ENCODE measurements around the gene ANKRD10.

- TF ChIP-seq CTCF (IDR thresholded peaks at IDR 0.05) = no peak
- no peak for TF ChIP-seq POLR2A (IDR thresholded peaks at IDR 0.05)
Observed at GRCh38 chr13:110944968-110945927, 30.4 kb upstream of the ANKRD10 start.

Data from heart left ventricle (tissue), 13 donors.